Measurements from ENCODE around the gene AFF2.

- TF ChIP-seq CTCF (IDR thresholded peaks at IDR 0.05) = no peak
- no peak for TF ChIP-seq POLR2A (IDR thresholded peaks at IDR 0.05)
- no peak for TF ChIP-seq POLR2AphosphoS5 (IDR thresholded peaks at IDR 0.05; ENCODE audit: insufficient read depth in 1 of 2, low read depth in 1 of 2)
Measured at GRCh38 chrX:148555101-148555500, 54.7 kb downstream of the AFF2 start.
